Cardiac fibroblast (primary cell): ENCODE results near the gene CORO1A.
A peak's percentile ranks its signal among the peaks of the same experiment; 100 is the strongest.
"Not testable (repeated sequence)": the region's sequence is repeated elsewhere in the genome, so short reads cannot be mapped to it uniquely, and the experiment has no call there.

Experiments used
- DNase-seq, 2 donors: peaks; one replicate each; pipeline versions ENCODE4 v3.0.0 to v3.0.0-alpha.2; 2010; ENCODE audit warnings: low read depth in 2 of 2
- H3K4me3 ChIP-seq, 2 donors: replicated peaks in 1 of 2; 1 replicate in 1 of 2; 2 replicates in 1 of 2; pipeline ENCODE4 v1.5.1; 2011; ENCODE audit warnings: low read depth in 2 of 2, low read length in 2 of 2, mild to moderate bottlenecking in 2 of 2, moderate library complexity in 1 of 2
- CTCF ChIP-seq: IDR thresholded peaks from one replicate; pipeline ENCODE4 v1.5.1; 2011; ENCODE audit warnings: low read depth, mild to moderate bottlenecking, low read length, inconsistent platforms

CORO1A gene

DNA sequence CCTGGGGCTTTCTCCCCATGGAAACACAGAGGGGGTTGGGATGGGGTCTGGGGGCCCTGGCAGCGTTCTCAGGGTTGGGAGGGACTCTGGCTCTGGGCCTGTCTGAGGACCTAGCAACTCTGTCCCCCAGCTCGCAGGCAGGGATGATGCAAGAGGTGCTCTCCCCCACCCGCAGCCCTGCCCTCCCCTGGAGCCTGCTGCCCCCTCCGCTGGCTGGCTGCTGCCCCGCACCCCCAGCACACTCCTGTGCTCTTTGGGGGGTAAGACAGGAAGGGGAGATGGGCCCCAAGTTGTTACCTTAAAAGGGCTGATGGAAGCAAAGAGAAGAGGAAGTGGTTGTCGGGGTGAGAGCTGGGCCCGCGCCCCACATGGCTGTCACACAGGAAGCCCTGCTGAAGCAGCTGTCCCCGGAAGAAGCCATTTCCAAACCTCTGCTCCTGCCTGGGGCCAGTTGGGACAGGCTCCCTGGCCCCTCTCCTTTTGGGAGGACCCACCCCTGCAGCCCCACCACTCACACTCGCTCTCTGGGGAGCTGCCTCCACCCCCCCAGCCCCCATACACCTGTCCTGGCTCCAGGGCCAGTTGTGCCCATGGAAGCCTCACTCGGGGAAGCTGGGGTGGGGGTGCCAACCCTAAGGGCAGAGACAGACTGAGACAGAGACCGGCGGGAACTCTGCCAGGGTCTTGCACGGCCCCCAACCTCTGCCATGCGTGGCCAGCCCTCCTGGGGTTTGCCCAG lies 2.5 kb downstream of the CORO1A start:
- no peak overlapping the region for H3K4me3 ChIP-seq
- no peak for TF ChIP-seq CTCF
- no peak for DNase-seq

GRCh38 chr16:30186444-30186781 lies 3.0 kb downstream of the CORO1A start:
- no peak for TF ChIP-seq CTCF
- no peak for DNase-seq
- H3K4me3 ChIP-seq, result no peak overlapping the region

DNA sequence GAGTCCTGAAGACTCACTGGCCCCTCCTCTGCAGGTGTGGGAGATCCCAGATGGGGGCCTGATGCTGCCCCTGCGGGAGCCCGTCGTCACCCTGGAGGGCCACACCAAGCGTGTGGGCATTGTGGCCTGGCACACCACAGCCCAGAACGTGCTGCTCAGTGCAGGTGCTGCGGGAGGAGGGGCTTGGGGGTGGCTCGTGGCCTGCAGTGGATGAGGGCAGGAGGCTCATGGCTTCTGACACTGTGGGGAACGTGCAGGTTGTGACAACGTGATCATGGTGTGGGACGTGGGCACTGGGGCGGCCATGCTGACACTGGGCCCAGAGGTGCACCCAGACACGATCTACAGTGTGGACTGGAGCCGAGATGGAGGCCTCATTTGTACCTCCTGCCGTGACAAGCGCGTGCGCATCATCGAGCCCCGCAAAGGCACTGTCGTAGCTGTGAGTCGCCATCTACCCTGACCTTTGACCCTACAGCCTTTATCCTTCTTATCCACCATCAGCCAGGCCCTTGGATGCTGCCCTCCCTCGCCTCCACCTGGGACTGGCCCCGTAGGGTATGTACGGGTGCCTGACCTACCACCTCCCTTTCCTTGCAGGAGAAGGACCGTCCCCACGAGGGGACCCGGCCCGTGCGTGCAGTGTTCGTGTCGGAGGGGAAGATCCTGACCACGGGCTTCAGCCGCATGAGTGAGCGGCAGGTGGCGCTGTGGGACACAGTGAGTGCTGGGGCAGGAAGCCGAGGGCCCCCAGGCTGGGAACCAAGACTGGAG lies 3.6 kb downstream of the CORO1A start:
- peak; percentile 45 to 51 for DNase-seq
- peak; percentile 74 for TF ChIP-seq CTCF
- no peak overlapping the region for H3K4me3 ChIP-seq

GRCh38 chr16:30187556-30187865 lies 4.1 kb downstream of the CORO1A start:
- DNase-seq, result no peak
- TF ChIP-seq CTCF, result no peak
- no peak overlapping the region for H3K4me3 ChIP-seq

DNA sequence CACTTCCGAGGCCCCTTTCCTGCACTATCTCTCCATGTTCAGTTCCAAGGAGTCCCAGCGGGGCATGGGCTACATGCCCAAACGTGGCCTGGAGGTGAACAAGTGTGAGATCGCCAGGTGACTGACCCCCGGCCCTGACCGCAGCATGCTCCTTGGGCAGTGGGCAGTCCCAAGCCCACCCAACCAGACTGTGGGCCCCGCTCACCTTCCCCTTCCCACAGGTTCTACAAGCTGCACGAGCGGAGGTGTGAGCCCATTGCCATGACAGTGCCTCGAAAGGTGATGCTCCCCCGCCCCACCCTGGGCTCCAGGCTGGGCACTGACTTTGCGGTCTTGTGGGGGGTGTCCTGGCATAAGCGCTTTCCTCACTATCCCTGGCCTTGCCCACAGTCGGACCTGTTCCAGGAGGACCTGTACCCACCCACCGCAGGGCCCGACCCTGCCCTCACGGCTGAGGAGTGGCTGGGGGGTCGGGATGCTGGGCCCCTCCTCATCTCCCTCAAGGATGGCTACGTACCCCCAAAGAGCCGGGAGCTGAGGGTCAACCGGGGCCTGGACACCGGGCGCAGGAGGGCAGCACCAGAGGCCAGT lies 4.7 kb downstream of the CORO1A start:
- no peak overlapping the region for H3K4me3 ChIP-seq
- no peak for TF ChIP-seq CTCF
- DNase-seq, result no peak

DNA sequence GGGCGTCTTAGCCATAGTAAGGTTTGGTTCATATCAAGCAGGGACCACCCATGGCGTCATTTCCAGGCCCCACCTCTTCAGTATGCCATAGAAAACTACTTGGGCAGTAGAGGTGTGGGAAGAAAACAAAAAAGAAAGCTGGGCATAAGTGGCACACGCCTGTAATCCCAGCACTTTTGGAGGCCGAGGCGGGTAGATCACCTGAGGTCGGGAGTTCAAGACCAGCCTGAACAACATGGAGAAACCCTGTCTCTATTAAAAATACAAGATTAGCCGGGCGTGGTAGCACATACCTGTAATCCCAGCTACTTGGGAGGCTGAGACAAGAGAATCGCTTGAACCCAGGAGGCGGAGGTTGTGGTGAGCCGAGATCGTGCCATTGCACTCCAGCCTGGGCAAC lies 7.8 kb downstream of the CORO1A start:
- H3K4me3 ChIP-seq, DNase-seq: not testable (repeated sequence)

DNA sequence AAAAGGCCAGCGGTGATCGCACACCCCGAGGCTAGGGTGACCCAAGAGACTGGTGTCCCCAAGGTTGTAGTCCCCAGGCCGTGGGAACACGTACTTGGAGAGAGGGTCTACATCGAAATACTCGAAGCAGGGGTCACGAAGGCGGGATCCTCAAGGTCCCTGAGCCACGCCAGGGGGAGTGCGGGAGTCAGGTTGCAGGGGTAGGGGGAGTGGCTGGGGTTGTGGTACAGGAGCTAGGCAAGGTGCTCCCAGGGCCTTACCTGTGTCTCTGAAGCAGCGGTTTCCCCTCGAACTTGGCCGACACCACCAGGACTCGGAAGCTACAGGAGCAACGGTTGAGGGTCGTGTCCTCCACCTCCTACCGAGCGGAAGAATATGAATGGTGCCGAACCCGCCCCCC lies 9.7 kb downstream of the CORO1A start:
- H3K4me3 ChIP-seq, DNase-seq: not testable (repeated sequence)

DNA sequence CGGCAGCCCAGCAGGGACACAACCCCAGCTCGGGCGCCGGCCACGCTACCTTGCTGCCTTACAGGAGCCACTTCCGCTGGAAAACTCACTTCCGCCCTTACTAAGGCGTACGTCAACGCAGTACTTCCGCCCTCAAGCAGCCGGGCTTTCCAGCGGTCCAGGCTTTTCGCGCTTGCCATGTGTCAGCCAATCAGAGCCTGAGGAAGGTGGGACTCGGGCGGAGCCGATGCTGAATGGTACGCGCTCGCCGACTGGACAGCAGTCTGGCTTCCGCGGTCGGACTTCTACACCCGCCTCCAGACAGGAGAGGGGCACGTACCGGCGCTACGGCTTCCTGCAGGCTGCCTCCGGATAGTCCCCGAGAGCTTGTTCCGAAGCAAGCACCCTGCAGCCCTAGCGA lies 10.2 kb downstream of the CORO1A start, which contains the start of the genes BOLA2B and SLX1A:
Gene BOLA2B, minus strand, starts transcription at position 52 of the 400 bp plus-strand sequence. CDS start 71 bp downstream, outside the sequence.
Gene SLX1A, plus strand, starts transcription at position 261 of the 400 bp plus-strand sequence. CDS start 210 bp downstream, outside the sequence.
- DNase-seq, result not testable (repeated sequence)
- peak within 1 kb of the TSS; percentile 47 to 51 for H3K4me3 ChIP-seq

GRCh38 chr16:30194172-30194925 lies 10.9 kb downstream of the CORO1A start:
- not testable (repeated sequence) for DNase-seq
- H3K4me3 ChIP-seq, result peak overlapping the region; percentile 47 to 51

GRCh38 chr16:30197001-30197400 lies 13.6 kb downstream of the CORO1A start:
- not testable (repeated sequence) for DNase-seq, H3K4me3 ChIP-seq

DNA sequence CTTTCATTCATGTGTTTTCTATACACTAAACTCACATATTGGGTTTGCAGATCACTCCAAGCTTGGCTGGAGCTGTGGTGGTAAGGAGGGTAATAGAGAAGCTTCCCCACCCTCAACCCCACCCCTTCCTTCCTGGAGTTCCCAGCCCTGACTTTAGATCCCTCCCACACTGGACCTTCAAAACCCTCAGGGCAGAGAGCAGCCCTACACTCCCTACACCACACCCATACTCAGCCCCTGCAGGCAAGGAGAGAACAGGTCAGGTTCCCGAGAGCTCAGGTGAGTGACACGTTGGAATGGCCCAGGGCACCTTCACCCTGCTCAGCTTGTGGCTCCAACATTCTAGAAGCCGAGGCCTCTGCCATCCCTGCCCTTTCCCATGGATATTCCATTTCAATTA lies 15.6 kb downstream of the CORO1A start, which contains the start of gene SULT1A3:
Gene SULT1A3, plus strand, starts transcription at position 207 of the 400 bp plus-strand sequence. CDS start 1,474 bp downstream, outside the sequence.
- not testable (repeated sequence) for H3K4me3 ChIP-seq, DNase-seq
